Measurements from ENCODE around the gene DACH1. TPM values are rescaled to one million over a fixed set of nuclear protein-coding genes. Genes with fewer than 3 reads are reported as not detected.

The DACH1 gene
- total and polyA plus RNA-seq, 2 of the 8 experiments (the other 6 are each of a cell fraction or from before 2014, with no cell fraction given), result 0.12 to 0.67 TPM

DNA sequence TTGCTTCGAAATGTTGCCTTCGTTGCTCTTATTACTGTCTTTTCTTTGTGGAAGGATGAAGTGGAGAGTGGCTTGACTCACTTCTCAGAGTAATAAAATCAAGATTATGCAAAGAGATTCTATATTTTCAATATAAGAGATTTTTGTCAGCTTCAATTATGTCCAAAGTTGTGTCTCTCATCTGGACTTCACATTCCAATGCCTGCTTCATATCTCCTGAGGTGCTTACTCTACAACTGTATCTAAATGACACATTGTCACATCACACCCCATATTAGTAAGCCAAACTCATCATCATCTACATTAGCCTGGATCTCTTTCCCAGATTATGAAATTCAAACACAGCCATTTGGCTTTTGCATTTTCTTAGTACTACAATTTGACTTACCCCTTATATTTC lies 409.4 kb downstream of the DACH1 start:
- FAIRE-seq (no peak), DNase-seq (ENCODE audit: low read depth in 1 of 2, low spot score in 2 of 2) (no peak)
- no peak overlapping the region for H2BK120ac ChIP-seq (replicated peaks; ENCODE audit: low read depth, low read length)
- no peak overlapping the region for H2AFZ ChIP-seq (ENCODE audit: low read length)
- H3K4me1 ChIP-seq (replicated peaks in 1 of 4; ENCODE audit: control insufficient read depth in 3 of 4, insufficient read depth in 4 of 4, low read length in 3 of 4), result no peaks in the 10 kb centered on the region
- H3K79me1 ChIP-seq (ENCODE audit: low read depth, low read length), result no peaks in the 10 kb centered on the region
- H3K23me2 ChIP-seq (ENCODE audit: low read depth, low read length), result no peaks in the 10 kb centered on the region
- CTCF ChIA-PET (ENCODE audit: partially characterized antibody), result interaction anchor here (0.6 kb wide), 1 partner anchor 104 kb away, joined by 3 read pairs; no protein-coding TSS in a partner anchor
- no peaks in the 10 kb centered on the region for H3K27me3 ChIP-seq (replicated peaks in 1 of 4; ENCODE audit: control insufficient read depth in 3 of 4, extremely low read depth in 1 of 4, insufficient read depth in 3 of 4, low read length in 3 of 4)
- no peak overlapping the region for H4K91ac ChIP-seq (replicated peaks; ENCODE audit: insufficient read length, low read length)
- no peak overlapping the region for H4K5ac ChIP-seq (ENCODE audit: insufficient read length, low read depth, low read length)
- no peak overlapping the region for H2BK5ac ChIP-seq (ENCODE audit: low read depth, low read length)
- no peak overlapping the region for H3K9ac ChIP-seq (replicated peaks in 1 of 4; ENCODE audit: extremely low read depth in 1 of 4, low read depth in 3 of 4, low read length in 3 of 4)
- 93% methylated on average over 2 of the region's 2 CpGs; no CpG with 5 or more reads in 1 of the 2 experiments for whole genome bisulfite sequencing, 2 experiments (ENCODE audit: extremely low coverage in 1 of 2, insufficient coverage in 1 of 2, insufficient read length in 1 of 2, insufficient replicate concordance in 2 of 2, low coverage in 1 of 2, low lambda C conversion rate in 2 of 2, missing lambda C conversion rate in 1 of 2)
- no peak overlapping the region for H2BK20ac ChIP-seq (ENCODE audit: low read length)
- no peak overlapping the region for H3K56ac ChIP-seq (replicated peaks; ENCODE audit: insufficient read length, low read depth, low read length)
- H3K23ac ChIP-seq (ENCODE audit: insufficient read length), result no peak overlapping the region
- H3K27ac ChIP-seq (ENCODE audit: low read depth, low read length), result no peak overlapping the region
- no peaks in the 10 kb centered on the region for H3K9me3 ChIP-seq (ENCODE audit: insufficient read depth in 2 of 2, low read depth in 1 of 2, low read length in 1 of 2)
- no peak overlapping the region for H2AK5ac ChIP-seq (ENCODE audit: low read depth, low read length)
- H2BK12ac ChIP-seq (ENCODE audit: low read depth, low read length), result no peak overlapping the region
- no peak overlapping the region for H4K8ac ChIP-seq (ENCODE audit: extremely low read depth, insufficient read depth, low read length)
- no peak overlapping the region for H3K18ac ChIP-seq (ENCODE audit: extremely low read depth, low read length)
- no peak overlapping the region for H3K14ac ChIP-seq (ENCODE audit: insufficient read length)
- no peaks in the 10 kb centered on the region for H3K36me3 ChIP-seq (ENCODE audit: control insufficient read depth in 2 of 4, insufficient read depth in 4 of 4, low read length in 3 of 4)
- no peaks in the 10 kb centered on the region for H3K79me2 ChIP-seq (ENCODE audit: control insufficient read depth in 1 of 2, insufficient read depth in 2 of 2, low read length in 2 of 2)
- no peak for TF ChIP-seq POLR2AphosphoS5 (IDR thresholded peaks at IDR 0.05; ENCODE audit: low read depth, low read length)
- no peak for TF ChIP-seq ATF3 (IDR thresholded peaks at IDR 0.05; ENCODE audit: insufficient read depth, low read depth, low read length)
- TF ChIP-seq SP1 (IDR thresholded peaks at IDR 0.05; ENCODE audit: low read depth, low read length), result no peak
- TF ChIP-seq, protein P1, sequence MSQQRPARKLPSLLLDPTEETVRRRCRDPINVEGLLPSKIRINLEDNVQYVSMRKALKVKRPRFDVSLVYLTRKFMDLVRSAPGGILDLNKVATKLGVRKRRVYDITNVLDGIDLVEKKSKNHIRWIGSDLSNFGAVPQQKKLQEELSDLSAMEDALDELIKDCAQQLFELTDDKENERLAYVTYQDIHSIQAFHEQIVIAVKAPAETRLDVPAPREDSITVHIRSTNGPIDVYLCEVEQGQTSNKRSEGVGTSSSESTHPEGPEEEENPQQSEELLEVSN (IDR thresholded peaks at IDR 0.05), result no peak
- no peak for TF ChIP-seq ASH2L (IDR thresholded peaks at IDR 0.05; ENCODE audit: low read length)
- TF ChIP-seq CHD2 (IDR thresholded peaks at IDR 0.05; ENCODE audit: low read length), result no peak
- TF ChIP-seq KDM5A (IDR thresholded peaks at IDR 0.05; ENCODE audit: low read length), result no peak
- TF ChIP-seq EP300 (IDR thresholded peaks at IDR 0.05; ENCODE audit: borderline replicate concordance in 1 of 2, low read depth in 2 of 2, low read length in 2 of 2), result no peak
- no peaks in the 10 kb centered on the region for H4K20me1 ChIP-seq (replicated peaks in 1 of 2; ENCODE audit: control insufficient read depth in 1 of 2, insufficient read depth in 2 of 2, low read length in 2 of 2)
- H3K4me3 ChIP-seq (ENCODE audit: extremely low read depth in 1 of 4, insufficient read depth in 2 of 4, low read depth in 3 of 4, low read length in 4 of 4), result no peak overlapping the region
- no peak overlapping the region for H2BK15ac ChIP-seq (ENCODE audit: low read length)
- no peak overlapping the region for H3K4me2 ChIP-seq (ENCODE audit: insufficient read depth in 1 of 2, low read depth in 2 of 2, low read length in 2 of 2)
- H3K4ac ChIP-seq (replicated peaks; ENCODE audit: insufficient read length, low read depth, low read length), result no peak overlapping the region
- POLR2A ChIA-PET (ENCODE audit: partially characterized antibody), result no interaction called here

Measured in H1 (cell line).